Ishikawa (cell line): ENCODE measurements around the gene PACSIN1.

Source experiments
- CEBPB ChIP-seq: IDR thresholded peaks from 2 replicates; pipeline ENCODE4 v1.6.1; 2012
- EGR1 ChIP-seq: IDR thresholded peaks from 2 replicates; pipeline ENCODE4 v1.6.1; 2012
- EP300 ChIP-seq: IDR thresholded peaks from 2 replicates; pipeline ENCODE4 v1.6.1; 2012; ENCODE audit warnings: borderline replicate concordance
- FOXM1 ChIP-seq: IDR thresholded peaks from 2 replicates; pipeline ENCODE4 v1.6.1; 2012; ENCODE audit warnings: low read depth, borderline replicate concordance
- RAD21 ChIP-seq: IDR thresholded peaks from 2 replicates; pipeline ENCODE4 v1.6.1; 2012; ENCODE audit warnings: low read depth
- REST ChIP-seq: IDR thresholded peaks from 2 replicates; pipeline ENCODE4 v1.6.1; 2012; ENCODE audit warnings: low read depth, mild to moderate bottlenecking
- TCF12 ChIP-seq: IDR thresholded peaks from 2 replicates; pipeline ENCODE4 v1.6.1; 2012; ENCODE audit warnings: low read depth
- YY1 ChIP-seq: IDR thresholded peaks from 2 replicates; pipeline ENCODE4 v1.6.1; 2012; ENCODE audit warnings: low read depth

GRCh38 chr6:34416877-34417371, 49.0 kb upstream of the PACSIN1 start:
- no peak for TF ChIP-seq FOXM1
- no peak for TF ChIP-seq EGR1
- no peak for TF ChIP-seq TCF12
- TF ChIP-seq EP300: no peak
- no peak for TF ChIP-seq CEBPB
- no peak for TF ChIP-seq REST
- TF ChIP-seq RAD21: no peak
- TF ChIP-seq YY1: no peak
